HepG2 (cell line): Measurements from ENCODE around the gene FBXL13. TPM values are rescaled to one million over a fixed set of nuclear protein-coding genes. Genes with fewer than 3 reads are reported as not detected.
A peak's percentile ranks its signal among the peaks of the same experiment; 100 is the strongest.

Experiments
- ARNTL ChIP-seq: sonication (generic); formaldehyde crosslinking; IDR thresholded peaks from 2 replicates; pipeline ENCODE4 v1.4.0; 2020; ENCODE audit warnings: mild to moderate bottlenecking, missing genetic modification reagents
- ATRX ChIP-seq: sonication (generic); formaldehyde crosslinking; IDR thresholded peaks from 2 replicates; pipeline ENCODE4 v1.4.0; 2020; ENCODE audit warnings: missing genetic modification reagents, borderline replicate concordance
- EED ChIP-seq: sonication (generic); formaldehyde crosslinking; IDR thresholded peaks from 2 replicates; pipeline ENCODE4 v1.5.0; 2020; ENCODE audit warnings: mild to moderate bottlenecking, missing genetic modification reagents
- ETV6 ChIP-seq: sonication (generic); formaldehyde crosslinking; conservative IDR thresholded peaks from 2 replicates; pipeline ENCODE4 v1.4.0; 2020; ENCODE audit warnings: missing genetic modification reagents
- FOXA3 ChIP-seq: IDR thresholded peaks from 2 replicates; pipeline ENCODE4 v1.6.1; 2016; ENCODE audit warnings: missing genetic modification reagents, missing compliant biosample characterization
- FOXJ3 ChIP-seq: sonication (generic); formaldehyde crosslinking; IDR thresholded peaks from 2 replicates; pipeline ENCODE4 v1.4.0; 2020; ENCODE audit warnings: missing genetic modification reagents, mild to moderate bottlenecking, borderline replicate concordance
- HNRNPH1 ChIP-seq: fragments of 200-400 bp; formaldehyde crosslinking; optimal IDR thresholded peaks from 2 replicates; pipeline ENCODE3; 2017; ENCODE audit warnings: mild to moderate bottlenecking, low read depth, low read length
- JUND ChIP-seq: sonication (generic); formaldehyde crosslinking; IDR thresholded peaks from 2 replicates; pipeline ENCODE4 v1.8.0; 2022; ENCODE audit warnings: mild to moderate bottlenecking, missing genetic modification reagents
- MIER3 ChIP-seq: IDR thresholded peaks from 2 replicates; pipeline ENCODE4 v1.6.1; 2016; ENCODE audit warnings: missing compliant biosample characterization, borderline replicate concordance
- PCBP1 ChIP-seq: fragments of 200-400 bp; formaldehyde crosslinking; IDR thresholded peaks from 2 replicates; pipeline ENCODE4 v1.6.1; 2017; ENCODE audit warnings: mild to moderate bottlenecking, low read depth, low read length, borderline replicate concordance
- TAF15 ChIP-seq: fragments of 200-400 bp; formaldehyde crosslinking; IDR thresholded peaks from one replicate; pipeline ENCODE4 v1.6.1; 2018; ENCODE audit warnings: mild to moderate bottlenecking, low read depth, low read length; ENCODE audit not compliant: poor library complexity, severe bottlenecking
- UBTF ChIP-seq: sonication (generic); formaldehyde crosslinking; IDR thresholded peaks from 2 replicates; pipeline ENCODE4 v1.4.0; 2020; ENCODE audit warnings: mild to moderate bottlenecking, missing genetic modification reagents
- ZFP36L2 ChIP-seq: sonication (generic); formaldehyde crosslinking; IDR thresholded peaks from 2 replicates; pipeline ENCODE4 v1.4.0; 2020; ENCODE audit warnings: missing genetic modification reagents
- ZNF569 ChIP-seq: sonication (generic); formaldehyde crosslinking; IDR thresholded peaks from 2 replicates; pipeline ENCODE4 v1.5.0; 2020; ENCODE audit warnings: mild to moderate bottlenecking, missing genetic modification reagents, moderate library complexity, borderline replicate concordance
- ZNF687 ChIP-seq: sonication (generic); formaldehyde crosslinking; IDR thresholded peaks from 2 replicates; pipeline ENCODE4 v1.5.1; 2020; ENCODE audit warnings: mild to moderate bottlenecking, missing genetic modification reagents, moderate library complexity
- polyA plus RNA-seq, 8 experiments: library from polyadenylated mRNA; depleted of rRNA in 3 of 8; stranded (reverse) in 7 of 8; unstranded in 1 of 8; fragments of >200 nt; fragmentation: Illumina TruSeq in 4 of 8; extraction: Trizol in 4 of 8; gene quantifications; 2 replicates each; pipeline versions ENCODE4 v1.2.1 to v1.2.3, GENCODE V29; 2011 to 2016; ENCODE audit warnings: low read depth in 4 of 8, missing spikeins in 1 of 8, mixed read lengths in 1 of 8; ENCODE audit not compliant: insufficient read depth in 1 of 8
- total RNA-seq, 5 experiments: library from RNA; depleted of rRNA; stranded (reverse); fragments of >200 nt; fragmentation: Illumina TruSeq; extraction: Trizol; gene quantifications; 2 replicates each; pipeline ENCODE4 v1.2.3, GENCODE V29; 2016; ENCODE audit warnings: low read depth in 1 of 5
- TF ChIP-seq, protein P1 (sequence below): sonication (generic); formaldehyde crosslinking; IDR thresholded peaks from 2 replicates; pipeline ENCODE4 v1.8.0; 2023; ENCODE audit warnings: mild to moderate bottlenecking, missing genetic modification reagents
- TF ChIP-seq, protein P2 (sequence below): sonication (generic); formaldehyde crosslinking; IDR thresholded peaks from 2 replicates; pipeline ENCODE4 v1.4.0; 2020; ENCODE audit warnings: missing genetic modification reagents, borderline replicate concordance
- TF ChIP-seq, protein P3 (sequence below): sonication (generic); formaldehyde crosslinking; IDR thresholded peaks from 2 replicates; pipeline ENCODE4 v1.5.0; 2020; ENCODE audit warnings: missing genetic modification reagents

FBXL13 gene
- total and polyA plus RNA-seq, 2 of the 13 experiments (the other 11 are each of a cell fraction or from before 2014, with no cell fraction given) = 0.24 to 0.77 TPM

GRCh38 chr7:103074519-103075336 is at the start of gene FBXL13, which contains the start of gene ARMC10 (continued):
- TF ChIP-seq, protein P1, sequence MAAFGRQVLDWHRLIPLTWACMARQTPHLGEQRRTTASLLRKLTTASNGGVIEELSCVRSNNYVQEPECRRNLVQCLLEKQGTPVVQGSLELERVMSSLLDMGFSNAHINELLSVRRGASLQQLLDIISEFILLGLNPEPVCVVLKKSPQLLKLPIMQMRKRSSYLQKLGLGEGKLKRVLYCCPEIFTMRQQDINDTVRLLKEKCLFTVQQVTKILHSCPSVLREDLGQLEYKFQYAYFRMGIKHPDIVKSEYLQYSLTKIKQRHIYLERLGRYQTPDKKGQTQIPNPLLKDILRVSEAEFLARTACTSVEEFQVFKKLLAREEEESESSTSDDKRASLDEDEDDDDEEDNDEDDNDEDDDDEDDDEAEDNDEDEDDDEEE (CRISPR knock-in tag) = no peak
- TF ChIP-seq HNRNPH1 (no peak), ZNF687 (peak; percentile 79), PCBP1 (no peak), ZFP36L2 (CRISPR knock-in tag) (no peak), UBTF (CRISPR knock-in tag) (peak; percentile 80; the same call in 1 of the 2 replicates), FOXA3 (CRISPR knock-in tag) (peak; percentile 11), EED (CRISPR knock-in tag) (0 out of 2 replicates have a peak, but pooled peaks have one; percentile 26), ARNTL (no peak; the same call in 1 of the 2 replicates), ZNF569 (CRISPR knock-in tag) (no peak), TAF15 (no peak), JUND (CRISPR knock-in tag) (no peak), ATRX (CRISPR knock-in tag) (no peak), MIER3 (CRISPR knock-in tag) (peak; percentile 37; the same call in 1 of the 2 replicates), FOXJ3 (no peak), ETV6 (CRISPR knock-in tag) (0 out of 2 replicates have a peak, but pooled peaks have one; percentile 22)
- TF ChIP-seq, protein P2, sequence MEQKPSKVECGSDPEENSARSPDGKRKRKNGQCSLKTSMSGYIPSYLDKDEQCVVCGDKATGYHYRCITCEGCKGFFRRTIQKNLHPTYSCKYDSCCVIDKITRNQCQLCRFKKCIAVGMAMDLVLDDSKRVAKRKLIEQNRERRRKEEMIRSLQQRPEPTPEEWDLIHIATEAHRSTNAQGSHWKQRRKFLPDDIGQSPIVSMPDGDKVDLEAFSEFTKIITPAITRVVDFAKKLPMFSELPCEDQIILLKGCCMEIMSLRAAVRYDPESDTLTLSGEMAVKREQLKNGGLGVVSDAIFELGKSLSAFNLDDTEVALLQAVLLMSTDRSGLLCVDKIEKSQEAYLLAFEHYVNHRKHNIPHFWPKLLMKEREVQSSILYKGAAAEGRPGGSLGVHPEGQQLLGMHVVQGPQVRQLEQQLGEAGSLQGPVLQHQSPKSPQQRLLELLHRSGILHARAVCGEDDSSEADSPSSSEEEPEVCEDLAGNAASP (CRISPR knock-in tag) = no peak
- TF ChIP-seq, protein P3, sequence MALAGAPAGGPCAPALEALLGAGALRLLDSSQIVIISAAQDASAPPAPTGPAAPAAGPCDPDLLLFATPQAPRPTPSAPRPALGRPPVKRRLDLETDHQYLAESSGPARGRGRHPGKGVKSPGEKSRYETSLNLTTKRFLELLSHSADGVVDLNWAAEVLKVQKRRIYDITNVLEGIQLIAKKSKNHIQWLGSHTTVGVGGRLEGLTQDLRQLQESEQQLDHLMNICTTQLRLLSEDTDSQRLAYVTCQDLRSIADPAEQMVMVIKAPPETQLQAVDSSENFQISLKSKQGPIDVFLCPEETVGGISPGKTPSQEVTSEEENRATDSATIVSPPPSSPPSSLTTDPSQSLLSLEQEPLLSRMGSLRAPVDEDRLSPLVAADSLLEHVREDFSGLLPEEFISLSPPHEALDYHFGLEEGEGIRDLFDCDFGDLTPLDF (CRISPR knock-in tag) = 0 out of 2 replicates have a peak, but pooled peaks have one; percentile 65
